Right lobe of liver (tissue), 6 donors: ENCODE data around the gene FRY. TPM values are rescaled to one million over a fixed set of nuclear protein-coding genes. Genes with fewer than 3 reads are reported as not detected.

Experiments
- ATAC-seq, 4 donors: fragments of 200-7000 bp; cut with Tn5 transposase; one replicate each; pipeline ENCODE4 v1.9.1; 2020; ENCODE audit warnings: mild to moderate bottlenecking in 4 of 4, moderate library complexity in 4 of 4
- DNase-seq, 3 donors: peaks; one replicate each; pipeline ENCODE4 v3.0.0-alpha.2; 2020
- H3K27ac ChIP-seq, 3 donors: fragments of 200-600 bp; one replicate each; pipeline ENCODE4 v1.8.0; 2022
- H3K27me3 ChIP-seq, 2 donors: fragments of 200-600 bp; one replicate each; pipeline ENCODE4 v1.8.0; 2022
- H3K36me3 ChIP-seq, 4 donors: fragments of 200-600 bp; sonication (generic) in 1 of 4; one replicate each; pipeline versions ENCODE4 v1.5.1 to v1.8.0; 2017 to 2022; ENCODE audit warnings: control low read depth in 1 of 4
- H3K4me1 ChIP-seq, 4 donors: fragments of 200-600 bp; sonication (generic) in 1 of 4; one replicate each; pipeline versions ENCODE4 v1.5.1 to v1.8.0; 2017 to 2022; ENCODE audit warnings: control low read depth in 1 of 4
- H3K4me3 ChIP-seq, 3 donors: fragments of 200-600 bp; one replicate each; pipeline ENCODE4 v1.8.0; 2022
- H3K9me3 ChIP-seq, 4 donors: fragments of 200-600 bp; sonication (generic) in 1 of 4; one replicate each; pipeline versions ENCODE4 v1.5.1 to v1.8.0; 2017 to 2022; ENCODE audit warnings: control low read depth in 1 of 4
- POLR2A ChIP-seq: fragments of 450-650 bp; IDR thresholded peaks from one replicate; pipeline ENCODE4 v1.6.1; 2017; ENCODE audit warnings: antibody characterized with exemption, mild to moderate bottlenecking
- WGBS: methylation state at CpG from one replicate; pipeline ENCODE4 v1.1.6; 2018; ENCODE audit warnings: low coverage, low lambda C conversion rate; ENCODE audit not compliant: insufficient coverage; ENCODE audit errors: missing lambda C conversion rate; 5-methylcytosine and 5-hydroxymethylcytosine counted together
- intact Hi-C, 2 donors: fragments of 100-400 bp; cut with DNase I; formaldehyde crosslinking; loops; one replicate each; pipeline versions ENCODE4 v1.11.2 to v1.14.1; 2022
- total RNA-seq, 6 experiments: library from RNA; depleted of rRNA in 2 of 6; stranded (reverse); fragments of >200 nt in 2 of 6; fragmentation: NEBNext Ultra II Directional in 3 of 6; extraction: Animal tissue kit (Norgen Biotek cat#: 25700) in 3 of 6; gene quantifications; one replicate each; pipeline versions ENCODE4 v1.1.0 to v1.2.4, GENCODE V29; 2016 to 2023
- TF ChIP-seq, protein P1 (sequence below), 4 donors: fragments of 200-600 bp in 3 of 4; fragments of 450-650 bp in 1 of 4; IDR thresholded peaks; one replicate each; pipeline versions ENCODE4 v1.5.1 to v1.8.0; 2016 to 2022; ENCODE audit warnings: antibody characterized with exemption in 4 of 4, mild to moderate bottlenecking in 2 of 4
- donor health status: DM: no; HTN: yes; CAD: no.
- donor health status: DM: no; HTN: no; CAD: no.
- donor health status: DM: no; HTN: no; CAD: no.
- donor health status: DM: no; HTN: yes; CAD: no.
- donor health status: DM: no; HTN: yes; CAD: no.

The FRY gene
- total RNA-seq, 6 experiments from 2014 or later, result 16.1 to 106 (median 35.7) TPM

GRCh38 chr13:32330441-32330840 lies 298.9 kb downstream of the FRY start:
- H3K27ac ChIP-seq, result no peak overlapping the region
- ATAC-seq, result no peak
- no peak for DNase-seq
- no peaks in the 10 kb centered on the region for H3K27me3 ChIP-seq
- no peak overlapping the region for H3K4me3 ChIP-seq
- H3K4me1 ChIP-seq, result no peaks in the 10 kb centered on the region
- 94% methylated on average over 2 of the region's 2 CpGs for WGBS
- TF ChIP-seq POLR2A, result no peak
- TF ChIP-seq, protein P1, sequence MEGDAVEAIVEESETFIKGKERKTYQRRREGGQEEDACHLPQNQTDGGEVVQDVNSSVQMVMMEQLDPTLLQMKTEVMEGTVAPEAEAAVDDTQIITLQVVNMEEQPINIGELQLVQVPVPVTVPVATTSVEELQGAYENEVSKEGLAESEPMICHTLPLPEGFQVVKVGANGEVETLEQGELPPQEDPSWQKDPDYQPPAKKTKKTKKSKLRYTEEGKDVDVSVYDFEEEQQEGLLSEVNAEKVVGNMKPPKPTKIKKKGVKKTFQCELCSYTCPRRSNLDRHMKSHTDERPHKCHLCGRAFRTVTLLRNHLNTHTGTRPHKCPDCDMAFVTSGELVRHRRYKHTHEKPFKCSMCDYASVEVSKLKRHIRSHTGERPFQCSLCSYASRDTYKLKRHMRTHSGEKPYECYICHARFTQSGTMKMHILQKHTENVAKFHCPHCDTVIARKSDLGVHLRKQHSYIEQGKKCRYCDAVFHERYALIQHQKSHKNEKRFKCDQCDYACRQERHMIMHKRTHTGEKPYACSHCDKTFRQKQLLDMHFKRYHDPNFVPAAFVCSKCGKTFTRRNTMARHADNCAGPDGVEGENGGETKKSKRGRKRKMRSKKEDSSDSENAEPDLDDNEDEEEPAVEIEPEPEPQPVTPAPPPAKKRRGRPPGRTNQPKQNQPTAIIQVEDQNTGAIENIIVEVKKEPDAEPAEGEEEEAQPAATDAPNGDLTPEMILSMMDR (IDR thresholded peaks at IDR 0.05), result no peak
- no peaks in the 10 kb centered on the region for H3K36me3 ChIP-seq
- intact Hi-C loops, result no loop called here
- no peaks in the 10 kb centered on the region for H3K9me3 ChIP-seq

GRCh38 chr13:32334671-32335070 lies 303.1 kb downstream of the FRY start:
- Histone ChIP-seq H3K27me3 (no peaks in the 10 kb centered on the region), H3K4me1 (no peaks in the 10 kb centered on the region), H3K4me3 (no peak overlapping the region), H3K9me3 (no peaks in the 10 kb centered on the region), H3K27ac (no peak overlapping the region), H3K36me3 (no peaks in the 10 kb centered on the region)
- no peak for TF ChIP-seq POLR2A
- TF ChIP-seq, protein P1 (IDR thresholded peaks at IDR 0.05), result no peak
- ATAC-seq (no peak), DNase-seq (no peak)
- intact Hi-C loops, result no loop called here
- 72% methylated on average over 2 of the region's 2 CpGs for WGBS

GRCh38 chr13:32340914-32341313 lies 309.3 kb downstream of the FRY start:
- H3K27me3 ChIP-seq, result no peaks in the 10 kb centered on the region
- intact Hi-C loops, result no loop called here
- no peak for TF ChIP-seq POLR2A
- TF ChIP-seq, protein P1 (IDR thresholded peaks at IDR 0.05), result no peak
- H3K4me1 ChIP-seq, result no peaks in the 10 kb centered on the region
- ATAC-seq, result no peak
- no peaks in the 10 kb centered on the region for H3K9me3 ChIP-seq
- DNase-seq, result no peak
- H3K36me3 ChIP-seq, result no peaks in the 10 kb centered on the region
- H3K27ac ChIP-seq, result no peak overlapping the region
- 63% methylated on average over 3 of the region's 3 CpGs for WGBS
- H3K4me3 ChIP-seq, result no peak overlapping the region

- no peak for TF ChIP-seq POLR2A
- TF ChIP-seq, protein P1 (IDR thresholded peaks at IDR 0.05), result no peak
- H3K4me3 ChIP-seq, result no peak overlapping the region
- DNase-seq, result no peak
- H3K27me3 ChIP-seq, result no peaks in the 10 kb centered on the region
- 100% methylated on average over 1 of the region's 1 CpG for WGBS
- H3K27ac ChIP-seq, result no peak overlapping the region
- no peaks in the 10 kb centered on the region for H3K4me1 ChIP-seq
- H3K36me3 ChIP-seq, result no peaks in the 10 kb centered on the region
- no peaks in the 10 kb centered on the region for H3K9me3 ChIP-seq
- no peak for ATAC-seq
- intact Hi-C loops, result no loop called here
Observed at GRCh38 chr13:32347651-32348050, 316.1 kb downstream of the FRY start.
